ENCODE results near the gene NOS2.
"Not testable (repeated sequence)": the region's sequence is repeated elsewhere in the genome, so short reads cannot be mapped to it uniquely, and the experiment has no call there.

NOS2 gene

DNA sequence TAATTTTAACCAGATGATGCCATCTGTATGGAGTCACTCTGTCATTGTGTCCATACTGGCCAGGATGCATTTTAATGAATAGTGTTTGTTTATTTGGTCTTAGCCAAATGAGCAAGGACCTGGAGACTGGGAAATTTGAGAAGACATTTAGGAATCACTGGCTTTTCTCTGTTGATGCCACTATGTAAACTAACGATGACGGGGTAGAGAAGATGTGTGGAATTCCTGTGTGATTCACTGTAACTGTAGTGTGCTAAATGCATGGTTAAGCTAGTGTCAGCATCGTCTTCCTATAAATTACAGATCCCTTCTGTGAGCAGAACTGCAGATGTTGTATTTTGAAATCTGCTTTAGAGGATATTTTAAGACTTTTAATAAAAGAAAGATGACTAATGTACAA lies 66.6 kb downstream of the NOS2 start:
- Histone ChIP-seq H3K9me3 (ENCODE audit: control insufficient read depth, low read length) (no peaks in the 10 kb centered on the region), H3K4me1 (ENCODE audit: control insufficient read depth, insufficient read depth, low read length) (no peaks in the 10 kb centered on the region), H3K27me3 (replicated peaks; ENCODE audit: control insufficient read depth, insufficient read depth, low read length) (peaks cover 22% of the 10 kb centered on the region), H3K4me3 (ENCODE audit: low read length) (no peak overlapping the region), H3K9ac (ENCODE audit: low read length) (no peak overlapping the region), H3K36me3 (ENCODE audit: control insufficient read depth, insufficient read depth, low read length, severe bottlenecking) (no peaks in the 10 kb centered on the region)
- DNase-seq (ENCODE audit: low read depth), result peak; percentile 2

DNA sequence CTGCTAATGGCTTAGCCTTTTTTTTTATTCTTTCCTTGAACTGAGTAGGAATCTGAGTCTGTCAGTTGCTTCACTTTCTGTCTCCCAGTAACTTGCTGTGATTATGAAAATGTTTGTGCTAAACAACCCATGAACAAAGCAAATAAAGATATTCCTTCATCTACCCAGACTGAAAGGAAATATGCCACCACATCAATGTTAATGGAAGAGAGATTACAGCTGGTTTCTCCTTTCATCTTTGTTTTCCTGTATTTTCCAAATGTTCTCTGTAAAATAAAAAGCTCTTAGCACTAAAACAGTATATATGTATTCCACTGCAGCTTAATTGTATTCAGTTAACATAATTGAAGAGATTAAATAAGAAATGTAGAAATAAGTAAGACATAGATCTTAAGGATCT lies 67.6 kb downstream of the NOS2 start:
- not testable (repeated sequence) for DNase-seq (ENCODE audit: low read depth); H3K9ac ChIP-seq (ENCODE audit: low read length); H3K4me3 ChIP-seq (ENCODE audit: low read length); H3K4me1 ChIP-seq (ENCODE audit: control insufficient read depth, insufficient read depth, low read length); H3K36me3 ChIP-seq (ENCODE audit: control insufficient read depth, insufficient read depth, low read length, severe bottlenecking); H3K9me3 ChIP-seq (ENCODE audit: control insufficient read depth, low read length)
- H3K27me3 ChIP-seq (replicated peaks; ENCODE audit: control insufficient read depth, insufficient read depth, low read length), result peaks cover 22% of the 10 kb centered on the region

DNA sequence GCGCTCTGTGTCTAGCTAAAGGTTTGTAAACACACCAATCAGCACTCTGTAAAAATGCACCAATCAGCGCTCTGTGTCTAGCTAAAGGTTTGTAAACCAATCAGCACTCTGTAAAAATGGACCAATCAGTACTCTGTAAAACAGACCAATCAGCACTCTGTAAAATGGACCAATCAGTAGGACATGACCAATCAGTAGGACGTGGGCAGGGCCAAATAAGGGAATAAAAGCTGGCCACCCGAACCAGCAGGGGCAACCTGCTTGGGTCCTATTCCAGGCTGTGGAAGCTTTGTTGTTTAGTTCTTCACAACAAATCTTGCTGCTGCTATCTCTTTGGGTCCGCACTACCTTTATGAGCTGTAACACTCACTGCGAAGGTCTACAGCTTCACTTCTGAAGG lies 74.3 kb downstream of the NOS2 start:
- H3K4me1 ChIP-seq (ENCODE audit: control insufficient read depth, insufficient read depth, low read length); H3K36me3 ChIP-seq (ENCODE audit: control insufficient read depth, insufficient read depth, low read length, severe bottlenecking); H3K4me3 ChIP-seq (ENCODE audit: low read length); H3K9ac ChIP-seq (ENCODE audit: low read length); DNase-seq (ENCODE audit: low read depth); H3K27me3 ChIP-seq (replicated peaks; ENCODE audit: control insufficient read depth, insufficient read depth, low read length); H3K9me3 ChIP-seq (ENCODE audit: control insufficient read depth, low read length): not testable (repeated sequence)

DNA sequence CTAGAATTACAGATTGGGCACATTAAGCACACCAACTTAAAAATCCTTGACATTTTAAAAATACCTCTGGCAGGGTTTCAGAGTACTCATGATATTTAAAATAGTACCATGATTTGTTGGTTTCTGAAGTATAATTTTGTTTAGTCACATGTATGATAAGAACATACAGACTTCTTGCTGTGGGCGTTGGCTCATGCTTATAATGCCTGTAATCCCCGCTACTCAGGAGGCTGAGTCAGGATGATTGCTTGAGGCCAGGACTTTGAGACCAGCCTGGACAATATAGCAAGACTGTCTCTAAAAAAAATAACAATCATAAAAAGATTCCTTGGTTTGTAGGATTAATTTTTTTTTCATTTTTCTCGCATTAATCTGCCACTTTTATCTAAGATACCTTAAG lies 78.5 kb downstream of the NOS2 start:
- Histone ChIP-seq H3K36me3 (ENCODE audit: control insufficient read depth, insufficient read depth, low read length, severe bottlenecking) (no peaks in the 10 kb centered on the region), H3K4me1 (ENCODE audit: control insufficient read depth, insufficient read depth, low read length) (no peaks in the 10 kb centered on the region), H3K9ac (ENCODE audit: low read length) (no peak overlapping the region), H3K9me3 (ENCODE audit: control insufficient read depth, low read length) (no peaks in the 10 kb centered on the region), H3K27me3 (replicated peaks; ENCODE audit: control insufficient read depth, insufficient read depth, low read length) (peaks cover 3% of the 10 kb centered on the region), H3K4me3 (ENCODE audit: low read length) (no peak overlapping the region)
- no peak for DNase-seq (ENCODE audit: low read depth)

All from adipocyte (in vitro differentiated cells).